ENCODE results near the gene C1QBP.
"Not testable (repeated sequence)": the region's sequence is repeated elsewhere in the genome, so short reads cannot be mapped to it uniquely, and the experiment has no call there.

The C1QBP gene

DNA sequence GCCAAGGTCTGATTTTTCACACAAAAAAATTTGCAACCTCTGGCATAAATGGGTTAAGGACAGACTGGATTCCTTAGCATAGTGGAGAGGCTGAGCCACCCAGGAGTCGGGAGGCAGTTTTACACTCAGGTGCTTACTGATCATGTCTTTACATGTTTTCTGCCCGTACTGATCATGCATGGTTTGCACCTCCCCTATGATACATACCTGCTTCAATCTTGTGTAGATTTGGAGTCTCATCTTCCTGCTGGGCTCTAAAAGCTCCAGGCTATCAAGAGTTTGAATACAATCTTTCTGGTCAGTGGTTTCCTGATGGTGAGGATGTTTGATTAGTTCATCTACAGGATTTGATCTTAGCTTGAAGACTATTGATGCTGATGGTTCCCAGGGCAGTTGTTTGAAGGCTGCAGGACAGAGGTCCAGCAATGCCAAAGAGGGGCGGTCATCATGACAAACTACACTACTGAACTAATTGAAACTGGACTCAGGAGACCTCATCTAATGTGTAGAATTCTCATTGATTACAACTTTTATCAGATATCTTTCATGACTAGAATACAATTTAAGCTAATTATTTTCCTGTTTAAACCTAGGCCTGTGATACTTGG is 6.9 kb downstream of the C1QBP start:
- no peak for DNase-seq (ENCODE audit: low read depth)

DNA sequence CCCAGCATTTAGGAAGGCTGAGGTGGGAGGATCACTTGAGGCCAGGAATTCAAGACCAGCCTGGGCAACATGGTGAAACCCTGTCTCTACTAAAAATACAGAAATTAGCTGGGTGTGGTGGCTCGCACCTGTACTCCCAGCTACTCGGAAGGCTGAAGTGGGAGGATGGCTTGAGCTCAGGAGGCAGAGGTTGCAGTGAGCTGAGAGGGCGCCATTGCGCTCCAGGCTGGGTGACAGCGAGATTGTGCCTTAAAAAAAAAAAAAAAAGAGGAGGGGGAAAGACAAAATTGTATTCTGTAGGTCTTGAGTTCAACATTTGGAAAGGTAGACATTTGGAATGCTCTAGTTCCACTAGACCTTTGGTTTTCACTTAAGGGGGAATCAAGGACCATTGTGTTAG is 7.7 kb downstream of the C1QBP start:
- DNase-seq (ENCODE audit: low read depth): not testable (repeated sequence)

DNA sequence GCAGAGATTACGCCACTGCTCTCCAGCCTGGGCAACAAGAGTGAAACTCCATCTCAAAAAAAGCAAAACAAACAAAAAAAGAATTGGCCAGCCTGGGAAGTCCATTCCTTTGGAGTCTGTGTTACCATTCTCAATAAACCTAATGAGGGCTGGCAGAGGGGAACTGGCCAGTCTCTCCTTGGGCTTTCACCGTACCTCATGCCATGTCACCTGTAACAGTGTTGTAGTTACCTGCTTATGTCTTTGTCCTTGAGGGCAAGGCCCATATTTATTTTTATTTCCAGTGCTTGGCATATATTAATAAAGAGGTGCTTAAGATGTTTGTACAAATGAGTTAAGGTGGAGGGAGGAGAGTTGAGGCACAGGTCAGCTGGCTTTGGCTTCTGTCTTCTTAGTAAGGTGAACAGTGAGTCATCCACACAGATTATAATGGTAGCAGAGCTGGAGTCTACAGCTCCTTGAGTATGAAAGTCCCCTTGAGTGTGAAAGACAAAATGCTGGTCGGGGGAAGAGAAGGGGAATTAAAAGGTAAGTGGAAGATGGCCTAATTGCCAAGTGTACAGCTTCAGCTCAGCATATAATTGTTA is 8.4 kb downstream of the C1QBP start:
- DNase-seq (ENCODE audit: low read depth): no peak

DNA sequence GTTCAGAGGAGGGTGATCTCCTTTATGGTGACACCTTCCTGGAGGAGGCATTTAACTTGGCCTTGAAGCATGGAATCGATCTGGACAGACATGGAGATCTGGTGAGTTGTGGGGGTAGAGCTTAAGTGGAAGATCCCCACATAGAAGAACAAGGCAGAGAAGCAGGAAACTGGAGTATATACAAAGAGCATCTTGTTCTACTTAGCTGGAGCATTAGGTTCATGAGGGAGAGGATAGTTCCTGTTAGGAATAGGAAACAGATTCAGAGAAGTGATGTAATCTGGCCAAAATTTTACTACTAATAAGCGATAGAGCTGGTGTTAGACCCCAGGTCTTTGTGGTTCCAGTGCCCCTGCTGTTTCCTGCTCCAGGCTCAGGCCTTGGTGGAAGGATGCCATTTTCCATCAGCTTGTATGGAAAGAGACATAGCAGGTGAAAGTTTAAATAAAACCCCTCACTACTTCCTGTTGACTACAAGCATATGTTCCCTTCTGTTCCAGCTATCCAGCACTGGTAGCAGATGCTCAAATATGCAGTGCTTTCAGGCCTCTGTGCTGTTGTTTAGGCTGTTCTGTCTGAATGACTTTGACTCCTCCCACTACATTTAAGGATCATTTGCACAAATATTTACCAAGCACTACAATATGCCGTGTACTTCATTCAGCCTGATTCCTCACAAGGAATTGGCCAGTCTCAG is 9.6 kb downstream of the C1QBP start:
- DNase-seq (ENCODE audit: low read depth): no peak

DNA sequence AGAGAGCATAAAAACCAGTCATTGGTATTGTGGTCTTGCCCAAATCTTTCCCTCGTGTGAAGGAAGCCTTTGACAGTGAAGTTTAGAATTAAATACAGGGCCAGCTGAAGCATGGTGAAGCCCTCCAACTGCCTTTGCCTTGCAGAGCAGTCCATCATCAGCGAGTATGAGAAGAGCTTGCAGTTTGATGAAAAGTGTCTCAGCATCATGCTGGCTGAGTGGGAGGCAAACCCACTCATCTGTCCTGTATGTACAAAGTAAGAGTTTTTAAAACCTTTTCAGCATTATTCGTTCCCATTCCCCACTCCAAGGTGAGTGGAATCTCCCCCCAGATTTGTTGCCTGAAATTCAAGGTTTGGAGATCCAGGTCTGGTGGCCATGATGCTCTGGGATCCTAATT is 13.1 kb downstream of the C1QBP start:
- DNase-seq (ENCODE audit: low read depth): no peak

DNA sequence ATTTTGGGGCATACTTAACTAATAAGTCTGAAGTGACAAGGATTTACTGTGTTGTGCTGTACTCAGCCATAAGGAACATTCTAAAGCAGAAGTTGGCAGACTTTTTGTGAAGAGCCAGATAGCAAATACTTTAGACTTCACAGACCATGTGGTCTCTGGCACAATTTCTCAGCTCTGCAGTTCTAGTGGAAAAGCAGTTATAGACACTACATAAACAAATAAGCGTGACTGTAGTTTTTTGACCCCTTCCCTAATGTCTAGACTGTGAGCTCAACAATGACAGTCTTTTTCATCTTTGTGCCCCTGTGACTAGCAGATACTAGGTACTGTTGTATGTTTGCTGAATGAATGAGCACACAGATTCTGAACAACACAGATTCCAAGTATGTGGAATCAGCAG is 14.0 kb downstream of the C1QBP start:
- DNase-seq (ENCODE audit: low read depth): no peak

DNA sequence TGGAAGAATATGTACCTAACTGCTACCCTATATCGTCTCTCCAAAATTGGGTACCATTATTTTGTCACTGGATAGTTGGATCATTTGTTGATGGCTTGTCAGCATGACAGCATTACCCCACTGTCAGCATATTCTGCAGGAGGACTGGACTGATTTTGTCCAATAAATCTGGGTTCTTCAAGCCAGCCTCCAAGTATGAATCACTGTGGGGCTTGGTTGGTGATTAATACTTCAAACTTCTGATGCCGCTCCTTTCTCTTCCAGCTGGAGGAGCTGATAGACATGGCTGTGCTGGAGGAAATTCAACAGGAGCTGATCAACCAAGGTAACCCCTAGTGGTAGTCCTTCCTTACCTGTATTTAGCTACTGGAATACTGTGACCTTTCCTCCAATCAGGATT is 16.4 kb downstream of the C1QBP start:
- no peak for DNase-seq (ENCODE audit: low read depth)

DNA sequence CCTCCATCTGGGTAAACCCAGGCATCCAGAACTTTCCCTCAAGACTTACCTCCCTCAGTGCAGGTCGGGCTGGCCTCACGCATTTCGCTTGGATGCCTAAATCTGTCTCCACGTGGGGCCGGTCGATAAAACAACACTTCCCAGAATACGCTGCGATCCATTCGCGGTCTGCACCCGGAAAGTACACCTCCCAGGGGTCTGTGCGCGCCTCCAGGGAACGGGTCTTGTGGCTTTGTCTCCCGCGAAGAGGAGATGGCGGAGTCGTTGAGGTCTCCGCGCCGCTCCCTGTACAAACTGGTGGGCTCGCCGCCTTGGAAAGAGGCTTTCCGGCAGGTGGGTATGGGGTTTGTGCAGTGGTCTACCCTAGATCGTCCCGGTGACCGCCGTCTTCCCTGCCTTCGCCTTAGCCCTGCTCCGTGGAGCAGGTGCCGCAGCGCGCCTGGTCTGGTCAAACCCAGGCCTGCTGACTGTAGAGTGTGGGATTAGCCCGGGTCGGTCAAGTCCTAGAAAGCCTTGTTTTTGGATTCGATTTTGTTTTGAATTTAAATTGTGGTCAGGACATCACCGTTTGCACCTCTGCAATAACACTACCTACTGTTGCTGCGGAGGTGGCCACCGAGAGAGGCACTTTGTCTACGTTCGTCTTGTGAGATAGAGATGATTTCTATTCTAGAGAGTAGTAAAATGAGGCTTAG is 18.8 kb downstream of the C1QBP start, which contains the start of gene RPAIN:
TSS of gene RPAIN (plus strand) at position 224 of the 695 bp plus-strand sequence. CDS start at position 253, 29 bp downstream.
- peak; percentile 80 for DNase-seq (ENCODE audit: low read depth)

DNA sequence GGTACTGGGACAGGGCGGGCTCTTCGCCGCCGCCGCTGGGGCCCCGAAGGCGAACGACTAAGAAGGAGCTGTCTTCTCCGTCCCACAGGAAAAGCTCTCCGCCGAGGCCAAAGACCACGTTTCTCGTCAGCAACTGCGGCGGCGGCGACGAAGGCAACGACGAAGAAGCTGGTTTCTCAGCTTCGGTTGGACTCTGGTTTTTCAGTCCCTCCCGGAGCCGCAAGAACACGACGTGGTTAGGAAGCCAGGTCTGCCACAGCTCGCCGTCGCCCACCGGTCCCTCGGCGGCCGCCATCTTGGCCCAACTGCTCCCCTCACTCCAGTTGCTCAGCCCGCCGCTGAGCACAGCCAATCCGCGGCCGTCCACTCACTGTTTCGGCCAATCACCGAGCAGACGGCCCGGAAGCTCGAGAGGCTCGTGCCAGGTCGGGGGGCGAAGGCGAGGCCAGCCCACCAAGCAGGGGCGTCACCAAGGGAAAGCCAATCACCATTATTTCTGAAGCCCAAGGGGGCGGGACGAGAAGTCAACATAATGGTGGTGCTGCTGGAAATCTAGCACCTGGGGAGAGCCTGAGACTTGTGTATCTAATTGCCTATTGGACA is 19.5 kb downstream of the C1QBP start, which contains the start of gene NUP88:
TSS of gene NUP88 (minus strand) at position 307 of the 603 bp plus-strand sequence. CDS start at position 295, 12 bp downstream.
- peak; percentile 94 for DNase-seq (ENCODE audit: low read depth)

DNA sequence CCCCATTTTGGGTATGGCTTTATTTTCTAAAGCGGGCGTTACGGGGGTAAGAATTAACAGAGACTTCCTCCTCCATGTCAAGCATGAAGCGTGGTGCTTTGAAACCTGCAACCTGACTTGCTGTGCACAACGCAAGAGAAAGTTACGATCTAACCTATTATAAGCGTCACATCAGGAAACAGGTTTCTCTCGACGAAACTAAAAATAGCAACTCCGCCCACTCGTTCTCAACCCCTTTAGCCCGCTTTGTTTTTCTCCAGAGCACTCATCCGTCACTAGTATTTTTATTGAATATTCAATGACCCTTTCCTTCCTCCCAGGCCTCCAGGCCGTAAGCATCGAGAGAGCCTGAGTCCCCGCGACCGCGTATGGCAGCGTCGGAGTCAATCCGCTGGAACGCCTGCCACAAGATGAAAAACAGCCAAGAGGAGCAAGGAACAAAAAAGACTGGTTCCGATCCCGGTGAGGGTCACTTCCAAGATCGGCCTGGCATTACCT is 20.0 kb downstream of the C1QBP start:
- DNase-seq (ENCODE audit: low read depth): peak; percentile 59

DNA sequence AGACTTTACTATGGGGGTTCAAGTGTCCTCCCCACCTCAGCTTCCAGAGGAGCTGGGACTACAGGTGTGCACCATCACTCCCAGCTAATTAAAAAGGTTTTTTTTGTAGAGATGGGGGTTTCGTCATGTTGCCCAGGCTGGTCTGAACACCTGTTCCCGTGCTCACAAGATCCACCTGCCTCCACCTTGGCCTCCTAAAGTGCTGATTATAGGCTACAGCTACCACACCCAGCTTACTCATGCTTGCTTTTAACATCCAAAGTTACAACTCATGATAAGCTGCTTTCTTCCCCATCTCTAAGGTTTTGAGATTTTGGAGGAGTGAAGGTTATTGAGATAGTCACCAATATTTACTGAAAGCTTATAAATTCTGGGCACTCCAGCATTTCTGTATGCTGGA is 22.1 kb downstream of the C1QBP start:
- no peak for DNase-seq (ENCODE audit: low read depth)

DNA sequence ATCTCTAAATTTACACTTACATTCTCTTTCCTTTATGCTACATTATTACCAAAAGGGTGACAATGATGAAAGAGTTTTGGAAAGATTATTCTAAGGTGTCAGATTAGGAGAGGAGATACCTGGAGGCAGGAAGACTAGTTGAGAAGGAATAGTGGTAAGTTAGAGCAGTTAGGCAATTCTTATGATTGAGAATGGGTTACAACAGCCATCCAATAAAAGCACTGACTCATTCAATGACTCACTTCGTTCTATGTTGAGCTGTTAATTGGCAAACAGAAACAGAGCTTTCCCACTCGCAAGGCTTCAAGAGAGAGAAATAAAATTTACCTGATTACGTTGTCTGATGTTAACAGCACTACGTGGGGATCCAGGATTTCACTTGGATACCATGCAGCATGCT is 25.3 kb downstream of the C1QBP start:
- DNase-seq (ENCODE audit: low read depth): no peak

DNA sequence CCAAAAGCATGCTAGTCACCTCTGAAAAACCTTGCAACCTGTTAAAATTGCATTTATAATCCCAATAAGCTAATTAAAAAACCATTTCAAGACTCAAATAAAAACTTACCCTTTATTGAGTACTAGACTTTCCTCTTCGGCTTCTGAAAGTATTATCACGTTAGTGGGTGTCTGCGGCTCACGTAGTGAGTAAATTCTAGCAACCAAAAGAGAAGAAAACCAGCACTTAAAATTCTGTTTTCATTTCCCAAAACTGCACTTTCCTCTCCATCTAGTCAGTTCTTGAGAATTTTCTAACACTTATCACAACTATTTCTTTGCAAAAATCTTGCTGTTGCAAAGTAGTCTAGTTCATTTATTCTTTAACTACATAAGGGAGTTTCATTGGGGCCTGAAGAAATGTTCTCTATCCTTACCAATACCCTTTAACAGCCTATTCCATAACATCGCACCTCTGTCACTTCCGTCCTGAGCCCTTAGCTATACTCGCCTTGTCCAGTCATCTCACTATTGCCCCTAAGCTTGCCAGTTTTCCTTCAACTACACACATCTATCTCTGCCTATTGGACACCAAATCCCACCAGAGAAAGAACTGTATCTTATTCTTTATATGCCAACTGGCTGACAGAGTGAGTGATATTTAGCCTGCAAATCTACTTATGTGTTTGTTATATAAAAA is 28.2 kb downstream of the C1QBP start:
- no peak for DNase-seq (ENCODE audit: low read depth)

DNA sequence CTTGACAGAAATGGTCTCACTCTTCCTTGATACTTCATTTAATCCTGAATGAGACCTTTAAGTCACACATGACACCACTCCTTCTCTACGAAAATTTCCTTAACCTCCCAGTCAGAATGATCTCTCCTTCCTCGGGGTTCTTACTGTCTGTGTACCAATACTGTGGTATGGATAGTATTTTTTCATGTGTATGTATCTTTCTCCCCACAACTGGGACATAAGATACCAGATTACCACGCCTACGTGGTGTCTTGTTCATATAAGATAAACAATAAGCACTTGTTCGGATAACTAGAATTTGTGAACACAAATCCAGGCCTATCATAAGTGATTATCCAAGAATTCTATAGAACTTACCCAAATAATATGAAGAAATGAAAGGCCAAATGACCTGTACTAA is 30.8 kb downstream of the C1QBP start:
- no peak for DNase-seq (ENCODE audit: low read depth)

DNA sequence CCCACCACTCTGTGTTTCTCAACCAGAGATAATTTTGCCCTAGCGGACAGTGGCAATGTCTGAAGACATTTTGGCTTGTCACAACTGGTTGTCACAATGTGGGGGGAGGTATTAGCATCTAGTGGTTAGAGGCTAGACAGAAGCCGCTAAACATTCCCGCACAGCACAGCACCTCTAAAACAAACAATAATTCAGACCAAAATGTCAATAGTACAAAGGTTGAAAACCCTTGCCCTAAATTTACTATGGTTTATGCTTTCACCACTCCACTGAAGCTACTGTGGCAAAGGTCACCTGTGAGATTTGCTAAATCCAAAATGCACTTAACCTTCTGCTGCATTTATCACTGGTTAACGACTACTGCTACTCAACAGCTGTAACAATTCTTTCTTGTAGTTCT is 33.6 kb downstream of the C1QBP start:
- DNase-seq (ENCODE audit: low read depth): no peak

DNA sequence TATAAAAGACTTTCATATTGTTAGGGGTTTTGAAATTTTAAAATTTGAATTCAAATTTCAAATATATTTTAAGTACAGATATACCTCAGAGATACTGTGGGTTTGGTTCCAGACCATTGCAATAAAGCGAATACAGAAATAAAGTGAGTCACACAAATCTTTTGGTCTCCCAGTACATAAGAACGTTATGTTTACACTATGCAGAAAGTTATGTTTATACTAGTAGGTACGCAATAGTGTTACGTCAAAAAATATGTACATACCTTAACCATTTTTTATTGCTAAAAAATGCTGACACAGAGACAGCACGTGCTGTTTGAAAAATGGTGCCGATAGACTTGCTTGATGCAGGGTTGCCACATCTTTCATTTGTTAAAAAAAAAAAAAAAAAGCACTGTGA is 39.2 kb downstream of the C1QBP start:
- no peak for DNase-seq (ENCODE audit: low read depth)

DNA sequence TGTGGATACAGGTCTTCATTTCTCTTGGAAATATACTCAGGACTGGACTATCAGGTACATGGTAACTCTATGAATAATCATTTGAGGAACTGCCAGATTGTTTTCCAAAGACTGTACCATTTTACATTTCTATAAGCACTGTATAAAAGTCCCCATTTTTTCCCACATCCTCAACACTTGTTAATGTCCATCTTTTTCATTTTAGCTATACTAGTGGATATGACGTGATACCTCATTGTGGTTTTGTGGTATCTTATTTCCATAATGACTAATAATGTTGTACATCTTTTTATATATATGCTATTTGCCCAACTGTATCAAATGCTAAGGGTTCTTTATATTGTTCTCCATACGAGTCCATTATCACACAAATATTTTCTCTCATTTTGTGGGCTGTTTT is 42.3 kb downstream of the C1QBP start:
- no peak for DNase-seq (ENCODE audit: low read depth)

DNA sequence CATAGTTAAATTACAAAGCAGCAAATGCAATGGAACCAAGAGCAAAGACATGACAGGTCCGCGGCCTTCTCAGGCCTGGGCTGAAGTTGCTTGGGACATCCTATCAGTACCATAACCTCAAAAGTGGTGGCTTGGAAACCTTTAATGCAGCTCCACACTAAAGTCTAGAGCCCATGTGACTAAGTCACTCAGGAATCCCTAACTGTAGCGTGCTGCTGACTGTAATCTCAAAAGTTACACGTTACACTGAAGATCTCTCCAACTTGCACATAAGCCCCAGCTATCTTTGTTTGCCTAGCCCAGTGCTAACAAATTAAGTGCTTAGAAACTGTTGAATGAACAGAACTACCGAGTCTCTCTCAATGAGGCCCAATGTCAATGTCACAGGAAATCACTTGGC is 47.3 kb downstream of the C1QBP start:
- DNase-seq (ENCODE audit: low read depth): no peak
